Loucy (cell line): ENCODE measurements around the gene IFI27L2.
A peak's percentile ranks its signal among the peaks of the same experiment; 100 is the strongest.

Experiments
- H2AFZ ChIP-seq: fragments of 200-600 bp; sonication (generic); 2 replicates; pipeline ENCODE4 v1.6.0; 2016; ENCODE audit warnings: antibody characterized with exemption, mild to moderate bottlenecking, low read length, moderate library complexity
- H3F3A ChIP-seq: fragments of 200-600 bp; 2 replicates; pipeline ENCODE4 v1.6.0; 2016; ENCODE audit warnings: antibody characterized with exemption, low read depth, mild to moderate bottlenecking
- H3K27me3 ChIP-seq: fragments of 200-600 bp; sonication (generic); 2 replicates; pipeline ENCODE4 v1.6.1; 2014; ENCODE audit warnings: low read length, mild to moderate bottlenecking; ENCODE audit not compliant: insufficient read depth, poor library complexity, severe bottlenecking
- H3K36me3 ChIP-seq: fragments of 200-600 bp; sonication (generic); 2 replicates; pipeline ENCODE4 v1.6.1; 2016; ENCODE audit warnings: low read length; ENCODE audit not compliant: insufficient read depth
- H3K4me1 ChIP-seq: fragments of 200-600 bp; sonication (generic); 2 replicates; pipeline ENCODE4 v1.5.1; 2014; ENCODE audit warnings: low read length, mild to moderate bottlenecking; ENCODE audit not compliant: insufficient read depth, poor library complexity, severe bottlenecking
- H3K4me2 ChIP-seq: fragments of 200-600 bp; sonication (generic); 2 replicates; pipeline ENCODE4 v1.6.0; 2014; ENCODE audit warnings: antibody characterized with exemption, low read length, low read depth, mild to moderate bottlenecking; ENCODE audit not compliant: poor library complexity, severe bottlenecking
- H3K4me3 ChIP-seq: fragments of 200-600 bp; sonication (generic); 2 replicates; pipeline ENCODE4 v1.5.1; 2014; ENCODE audit warnings: low read length, mild to moderate bottlenecking, mixed read lengths; ENCODE audit not compliant: poor library complexity, severe bottlenecking
- H3K79me2 ChIP-seq: fragments of 200-600 bp; sonication (generic); 2 replicates; pipeline ENCODE4 v1.6.1; 2014; ENCODE audit warnings: low read length; ENCODE audit not compliant: insufficient read depth
- H3K9ac ChIP-seq: fragments of 200-600 bp; sonication (generic); 2 replicates; pipeline ENCODE4 v1.6.0; 2014; ENCODE audit warnings: mild to moderate bottlenecking, low read depth, low read length, moderate library complexity; ENCODE audit not compliant: poor library complexity, severe bottlenecking
- H3K9me2 ChIP-seq: fragments of 200-600 bp; sonication (generic); replicated peaks from 2 replicates; pipeline ENCODE4 v1.6.1; 2016; ENCODE audit warnings: low read depth, low read length, mixed read lengths
- H3K9me3 ChIP-seq: fragments of 200-600 bp; sonication (generic); 2 replicates; pipeline ENCODE4 v1.6.1; 2014; ENCODE audit warnings: mild to moderate bottlenecking, antibody characterized with exemption, low read length, low read depth; ENCODE audit not compliant: insufficient read depth
- H4K20me1 ChIP-seq: fragments of 200-600 bp; sonication (generic); 2 replicates; pipeline ENCODE4 v1.6.0; 2014; ENCODE audit warnings: antibody characterized with exemption, low read length, mild to moderate bottlenecking; ENCODE audit not compliant: insufficient read depth, poor library complexity, severe bottlenecking
- EZH2phosphoT487 ChIP-seq: fragments of 200-600 bp; IDR thresholded peaks from 2 replicates; pipeline ENCODE4 v1.6.1; 2018; ENCODE audit warnings: antibody characterized with exemption, mild to moderate bottlenecking, moderate library complexity, borderline replicate concordance
- TF ChIP-seq, protein P1 (sequence below): fragments of 200-600 bp; sonication (generic); conservative IDR thresholded peaks from 2 replicates; pipeline ENCODE4 v1.5.1; 2014; ENCODE audit warnings: mild to moderate bottlenecking, antibody characterized with exemption, low read length

Gene IFI27L2

DNA sequence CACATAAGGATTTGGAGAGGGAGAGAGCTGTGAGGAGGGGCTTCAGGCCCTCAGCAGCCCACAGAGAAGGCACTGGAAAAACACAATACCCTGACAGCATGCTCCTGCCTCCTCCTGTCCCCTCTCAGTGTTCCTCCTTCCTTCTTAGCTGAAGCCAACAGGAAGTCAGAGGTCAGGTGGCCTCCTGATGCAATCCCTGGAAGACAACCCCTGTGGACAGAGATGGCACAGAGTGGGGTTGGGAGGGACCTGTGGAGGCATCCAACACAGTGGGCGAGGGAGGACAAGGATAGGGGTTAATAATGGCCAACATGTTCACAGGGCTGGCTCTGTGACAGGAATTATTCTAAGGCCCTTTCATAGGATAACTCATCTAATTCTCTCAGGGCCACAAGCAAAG, 15.4 kb upstream of the IFI27L2 start:
- no peak overlapping the region for H3K4me2 ChIP-seq

DNA sequence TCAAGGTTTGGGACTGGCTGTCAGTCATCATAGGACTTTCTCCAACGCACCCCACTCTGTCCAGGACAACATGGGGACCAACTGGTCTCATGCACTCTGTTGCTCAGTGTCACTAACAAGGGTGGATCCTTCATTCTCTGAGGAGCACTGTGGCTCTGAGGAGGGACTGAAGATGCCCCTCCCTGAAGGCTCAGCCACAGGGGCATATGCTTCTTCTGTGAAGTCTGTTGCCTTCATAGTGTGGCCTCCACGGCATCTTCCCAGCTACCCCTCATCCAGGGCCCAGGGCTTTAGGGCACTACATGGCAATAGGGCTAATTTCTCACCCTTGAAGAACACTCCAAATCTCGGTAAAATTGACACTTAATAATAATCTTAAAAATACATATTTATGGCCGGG, 14.3 kb upstream of the IFI27L2 start:
- Histone ChIP-seq H2AFZ (0 out of 2 replicates have a peak overlapping the region, but pooled peaks have one; percentile 14), H3K9me3 (no peaks in the 10 kb centered on the region), H3K36me3 (no peaks in the 10 kb centered on the region), H3K9ac (no peak overlapping the region), H3K4me3 (no peak overlapping the region), H3K9me2 (no peaks in the 10 kb centered on the region), H4K20me1 (no peaks in the 10 kb centered on the region), H3F3A (no peaks in the 10 kb centered on the region), H3K27me3 (no peaks in the 10 kb centered on the region), H3K4me1 (peaks cover 11% of the 10 kb centered on the region), H3K4me2 (no peak overlapping the region), H3K79me2 (no peaks in the 10 kb centered on the region)
- no peak for TF ChIP-seq EZH2phosphoT487
- TF ChIP-seq, protein P1, sequence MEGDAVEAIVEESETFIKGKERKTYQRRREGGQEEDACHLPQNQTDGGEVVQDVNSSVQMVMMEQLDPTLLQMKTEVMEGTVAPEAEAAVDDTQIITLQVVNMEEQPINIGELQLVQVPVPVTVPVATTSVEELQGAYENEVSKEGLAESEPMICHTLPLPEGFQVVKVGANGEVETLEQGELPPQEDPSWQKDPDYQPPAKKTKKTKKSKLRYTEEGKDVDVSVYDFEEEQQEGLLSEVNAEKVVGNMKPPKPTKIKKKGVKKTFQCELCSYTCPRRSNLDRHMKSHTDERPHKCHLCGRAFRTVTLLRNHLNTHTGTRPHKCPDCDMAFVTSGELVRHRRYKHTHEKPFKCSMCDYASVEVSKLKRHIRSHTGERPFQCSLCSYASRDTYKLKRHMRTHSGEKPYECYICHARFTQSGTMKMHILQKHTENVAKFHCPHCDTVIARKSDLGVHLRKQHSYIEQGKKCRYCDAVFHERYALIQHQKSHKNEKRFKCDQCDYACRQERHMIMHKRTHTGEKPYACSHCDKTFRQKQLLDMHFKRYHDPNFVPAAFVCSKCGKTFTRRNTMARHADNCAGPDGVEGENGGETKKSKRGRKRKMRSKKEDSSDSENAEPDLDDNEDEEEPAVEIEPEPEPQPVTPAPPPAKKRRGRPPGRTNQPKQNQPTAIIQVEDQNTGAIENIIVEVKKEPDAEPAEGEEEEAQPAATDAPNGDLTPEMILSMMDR: no peak

More for the DNA sequence above, 15.4 kb upstream of the IFI27L2 start:
- Histone ChIP-seq H3K27me3 (no peaks in the 10 kb centered on the region), H3K4me1 (peaks cover 11% of the 10 kb centered on the region), H3F3A (no peaks in the 10 kb centered on the region), H3K4me3 (no peak overlapping the region), H3K9ac (no peak overlapping the region), H4K20me1 (no peaks in the 10 kb centered on the region), H3K79me2 (no peaks in the 10 kb centered on the region), H3K9me3 (no peaks in the 10 kb centered on the region), H2AFZ (peak overlapping the region; percentile 70), H3K9me2 (no peaks in the 10 kb centered on the region), H3K36me3 (no peaks in the 10 kb centered on the region)
- no peak for TF ChIP-seq EZH2phosphoT487
- TF ChIP-seq, protein P1: no peak

DNA sequence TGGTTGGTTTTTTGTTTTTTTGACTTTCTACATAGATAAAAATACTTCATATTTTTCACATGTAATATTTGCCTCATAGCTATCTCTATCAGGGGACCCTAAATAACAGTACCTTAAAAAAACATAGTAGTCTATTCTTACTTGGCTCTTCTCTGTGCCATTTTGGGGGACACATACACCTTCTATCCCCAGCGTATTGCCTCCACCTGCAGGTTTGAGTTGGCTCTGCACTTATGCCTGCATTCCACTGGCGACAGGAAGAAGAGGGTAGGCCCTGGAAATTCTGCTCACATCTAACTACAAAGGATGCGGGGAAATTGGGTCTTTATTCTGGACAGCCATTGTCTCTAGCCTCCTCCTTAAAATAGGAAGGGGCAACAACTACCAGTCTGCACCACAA, 13.8 kb upstream of the IFI27L2 start:
- Histone ChIP-seq H3F3A (no peaks in the 10 kb centered on the region), H3K4me3 (no peak overlapping the region), H4K20me1 (no peaks in the 10 kb centered on the region), H3K36me3 (no peaks in the 10 kb centered on the region), H3K4me1 (peaks cover 11% of the 10 kb centered on the region), H3K9ac (no peak overlapping the region), H3K9me2 (no peaks in the 10 kb centered on the region), H3K79me2 (no peaks in the 10 kb centered on the region), H2AFZ (0 out of 2 replicates have a peak overlapping the region, but pooled peaks have one; percentile 14), H3K27me3 (no peaks in the 10 kb centered on the region), H3K4me2 (no peak overlapping the region), H3K9me3 (no peaks in the 10 kb centered on the region)
- TF ChIP-seq EZH2phosphoT487: no peak
- TF ChIP-seq, protein P1: peak; percentile 69
